ENCODE results near the gene ACVR1C. TPM values are rescaled to one million over a fixed set of nuclear protein-coding genes. Genes with fewer than 3 reads are reported as not detected.

ACVR1C gene
- total RNA-seq, 2 experiments from 2014 or later: 1.6 to 1.9 TPM

DNA sequence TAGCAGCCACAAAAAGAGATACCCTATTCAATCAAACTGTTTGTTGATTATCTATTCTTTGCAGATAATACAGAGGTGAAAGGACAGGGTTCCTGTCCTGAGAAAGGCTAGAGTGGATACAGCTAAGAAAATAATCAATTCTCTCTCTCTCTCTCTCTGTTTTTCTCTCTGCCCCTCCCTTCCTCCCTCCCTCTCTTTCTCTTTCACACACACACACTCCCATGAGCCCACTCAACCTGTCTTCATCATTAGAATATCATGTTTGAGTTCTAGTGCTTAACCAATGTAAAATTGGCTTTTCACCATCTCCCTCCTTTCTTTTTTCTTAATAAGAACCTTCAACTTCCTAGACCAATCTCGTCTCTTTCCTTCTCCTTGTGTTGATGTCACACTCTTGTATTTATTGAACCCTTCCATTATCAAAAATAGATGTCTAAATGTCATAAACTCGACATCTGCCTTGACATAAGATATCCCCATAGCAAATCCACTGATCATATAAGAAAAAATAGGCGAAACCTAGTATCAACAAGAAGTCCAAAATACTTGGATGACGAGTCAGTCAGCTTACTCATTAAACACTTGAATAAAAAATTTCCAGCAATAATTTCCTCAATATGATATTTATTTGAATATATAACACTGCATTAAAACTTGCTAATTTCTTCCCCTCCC is 141.9 kb downstream of the ACVR1C start:
- POLR2A ChIA-PET: interaction anchor here (1.0 to 6.2 kb wide), 7 partner anchors 9 to 73 kb away, joined by 3 to 43 read pairs (median 6); partner anchors contain the start of gene CYTIP
- peaks cover 9% of the 10 kb centered on the region for H3K36me3 Mint-ChIP-seq (ENCODE audit: low read depth)
- H3K4me3 Mint-ChIP-seq: peak overlapping the region; percentile 1
- no peaks in the 10 kb centered on the region for H3K27me3 Mint-ChIP-seq
- no peak for DNase-seq
- H3K9me3 Mint-ChIP-seq: peaks cover 5% of the 10 kb centered on the region
- peaks cover 69% of the 10 kb centered on the region for H3K4me1 Mint-ChIP-seq
- H3K27ac Mint-ChIP-seq: no peak overlapping the region
- CTCF ChIA-PET: interaction anchor here (1.5 to 6.0 kb wide), 4 partner anchors 9 to 184 kb away, joined by 4 to 50 read pairs (median 11); no protein-coding TSS in a partner anchor

DNA sequence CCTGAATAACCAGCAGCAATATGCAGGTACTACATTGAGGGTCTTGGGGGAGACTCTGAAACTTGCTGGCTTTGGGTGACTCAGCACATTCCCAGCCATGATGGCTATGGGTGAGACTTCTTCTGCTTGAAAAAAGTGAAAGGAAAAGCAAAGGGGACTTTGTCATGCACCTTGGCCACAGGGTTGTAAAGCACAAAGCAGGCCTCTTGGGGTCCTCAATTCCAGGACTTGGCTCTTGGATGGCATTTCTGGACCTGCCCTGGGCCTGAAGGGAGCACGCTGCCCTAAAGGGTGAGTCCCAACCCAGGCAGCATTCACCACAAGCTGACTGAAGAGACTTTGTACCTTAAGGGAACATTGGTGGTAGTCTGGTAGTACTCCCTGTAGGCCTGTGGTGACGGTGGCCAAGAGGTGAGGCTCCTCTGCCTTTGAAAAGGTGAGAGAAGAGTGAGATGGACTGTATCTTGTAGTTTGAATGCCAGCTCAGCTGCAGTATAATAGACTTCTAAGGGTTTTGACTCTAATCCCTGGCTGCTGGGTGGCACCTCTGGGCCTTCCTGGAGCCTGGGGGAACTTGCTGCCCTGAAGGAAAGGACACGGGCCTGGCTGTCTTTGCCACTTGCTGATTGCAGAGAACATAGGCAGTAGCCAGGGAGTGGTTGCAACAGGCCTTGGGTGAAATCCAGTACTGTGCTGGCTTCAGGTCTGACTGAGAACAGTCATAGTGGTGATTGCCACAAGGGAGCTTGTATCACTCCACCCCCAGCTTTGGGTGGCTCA is 148.3 kb downstream of the ACVR1C start:
- H3K27me3 Mint-ChIP-seq: no peaks in the 10 kb centered on the region
- POLR2A ChIA-PET: interaction anchor here (1.0 to 12.1 kb wide), 13 partner anchors 9 to 396 kb away, joined by 3 to 291 read pairs (median 5); partner anchors contain the start of genes ACVR1 and CYTIP
- H3K4me3 Mint-ChIP-seq: peak overlapping the region; percentile 55
- CTCF ChIA-PET: interaction anchor here (0.9 to 3.1 kb wide), 6 partner anchors 10 to 152 kb away, joined by 3 to 18 read pairs (median 4); no protein-coding TSS in a partner anchor
- H3K27ac Mint-ChIP-seq: peak overlapping the region; percentile 87
- H3K36me3 Mint-ChIP-seq (ENCODE audit: low read depth): peaks cover 30% of the 10 kb centered on the region
- H3K4me1 Mint-ChIP-seq: peaks cover 72% of the 10 kb centered on the region
- peaks cover 5% of the 10 kb centered on the region for H3K9me3 Mint-ChIP-seq
- DNase-seq: peak; percentile 58

DNA sequence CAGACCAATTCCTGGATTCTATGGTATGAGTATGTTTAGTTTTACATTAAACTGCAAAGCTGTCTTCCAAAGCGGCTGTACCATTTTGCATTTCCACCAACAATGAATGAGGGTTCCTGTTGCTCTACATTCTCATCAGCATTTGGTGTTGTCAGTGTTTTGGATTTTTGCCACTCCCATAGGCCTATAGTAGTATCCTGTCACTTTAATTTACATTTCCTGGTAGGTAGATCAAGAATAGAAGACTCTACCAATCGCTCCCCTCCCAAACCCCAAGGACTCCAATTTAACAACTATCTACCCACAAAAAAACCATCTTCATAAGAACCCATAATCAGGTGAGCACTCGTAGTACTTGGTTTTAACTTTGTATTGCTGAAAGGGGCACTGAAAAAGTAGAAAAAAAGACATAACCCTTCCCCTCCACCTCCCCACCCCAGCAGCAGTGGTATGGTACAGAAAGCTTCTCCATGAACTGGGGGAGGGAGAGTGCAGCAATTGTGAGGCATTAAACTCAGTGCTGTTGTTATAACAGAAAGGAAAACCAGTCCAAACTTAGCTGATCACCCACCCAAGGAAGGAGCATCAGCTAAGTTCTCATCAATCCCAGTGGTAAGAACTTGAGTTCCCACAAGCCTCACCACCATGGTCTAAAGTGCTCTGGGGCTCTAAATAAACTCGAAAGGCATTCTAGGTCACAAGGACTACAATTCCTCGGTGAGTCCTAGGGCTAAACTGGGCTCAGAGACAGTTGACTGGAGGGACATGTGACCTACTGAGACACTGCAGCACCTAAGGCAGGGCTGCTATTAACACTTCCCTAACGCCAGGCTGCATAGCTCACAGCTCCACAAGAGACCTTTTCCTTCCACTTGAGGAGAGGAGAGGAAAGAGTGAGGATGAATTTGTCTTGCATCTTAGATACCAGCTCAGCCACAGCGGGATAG is 149.3 kb downstream of the ACVR1C start:
- peak overlapping the region; percentile 55 for H3K4me3 Mint-ChIP-seq
- peaks cover 2% of the 10 kb centered on the region for H3K9me3 Mint-ChIP-seq
- ChIA-PET POLR2A (interaction anchor here (0.5 to 12.1 kb wide), 12 partner anchors 10 to 75 kb away, joined by 3 to 291 read pairs (median 4); partner anchors contain the start of gene CYTIP), CTCF (interaction anchor here (0.7 to 3.1 kb wide), 6 partner anchors 9 to 176 kb away, joined by 3 to 18 read pairs (median 4); no protein-coding TSS in a partner anchor)
- H3K36me3 Mint-ChIP-seq (ENCODE audit: low read depth): peaks cover 27% of the 10 kb centered on the region
- H3K4me1 Mint-ChIP-seq: peaks cover 76% of the 10 kb centered on the region
- H3K27me3 Mint-ChIP-seq: no peaks in the 10 kb centered on the region
- DNase-seq: no peak
- peak overlapping the region; percentile 87 for H3K27ac Mint-ChIP-seq

DNA sequence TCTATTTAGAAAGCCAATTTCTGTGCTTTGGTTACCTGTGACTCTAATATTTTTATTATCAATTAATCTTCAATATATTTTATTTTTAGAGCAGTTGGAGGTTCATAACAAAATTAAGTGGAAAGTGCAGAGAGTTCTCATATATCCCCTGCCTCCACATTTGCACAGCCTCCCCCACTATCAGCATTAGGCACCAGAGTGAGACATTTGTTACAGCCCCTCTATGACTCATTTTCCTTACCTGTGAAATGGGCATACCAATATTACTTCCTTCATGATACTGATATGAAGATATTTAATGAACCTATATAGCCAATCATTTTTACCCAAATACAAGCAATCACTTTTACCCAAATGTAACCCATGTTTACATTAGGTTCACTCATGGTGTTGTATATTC is 150.7 kb downstream of the ACVR1C start:
- Mint-ChIP-seq H3K9me3 (peaks cover 2% of the 10 kb centered on the region), H3K36me3 (ENCODE audit: low read depth) (peaks cover 28% of the 10 kb centered on the region), H3K27ac (peak overlapping the region; percentile 87), H3K4me3 (no peak overlapping the region), H3K4me1 (peaks cover 88% of the 10 kb centered on the region), H3K27me3 (no peaks in the 10 kb centered on the region)
- CTCF ChIA-PET: interaction anchor here (1.0 to 2.4 kb wide), 10 partner anchors 9 to 176 kb away, joined by 3 to 11 read pairs (median 4); partner anchors contain the start of gene CYTIP
- POLR2A ChIA-PET: interaction anchor here (0.7 to 12.1 kb wide), 17 partner anchors 9 to 421 kb away, joined by 3 to 291 read pairs (median 9); partner anchors contain the start of gene CYTIP
- no peak for DNase-seq

DNA sequence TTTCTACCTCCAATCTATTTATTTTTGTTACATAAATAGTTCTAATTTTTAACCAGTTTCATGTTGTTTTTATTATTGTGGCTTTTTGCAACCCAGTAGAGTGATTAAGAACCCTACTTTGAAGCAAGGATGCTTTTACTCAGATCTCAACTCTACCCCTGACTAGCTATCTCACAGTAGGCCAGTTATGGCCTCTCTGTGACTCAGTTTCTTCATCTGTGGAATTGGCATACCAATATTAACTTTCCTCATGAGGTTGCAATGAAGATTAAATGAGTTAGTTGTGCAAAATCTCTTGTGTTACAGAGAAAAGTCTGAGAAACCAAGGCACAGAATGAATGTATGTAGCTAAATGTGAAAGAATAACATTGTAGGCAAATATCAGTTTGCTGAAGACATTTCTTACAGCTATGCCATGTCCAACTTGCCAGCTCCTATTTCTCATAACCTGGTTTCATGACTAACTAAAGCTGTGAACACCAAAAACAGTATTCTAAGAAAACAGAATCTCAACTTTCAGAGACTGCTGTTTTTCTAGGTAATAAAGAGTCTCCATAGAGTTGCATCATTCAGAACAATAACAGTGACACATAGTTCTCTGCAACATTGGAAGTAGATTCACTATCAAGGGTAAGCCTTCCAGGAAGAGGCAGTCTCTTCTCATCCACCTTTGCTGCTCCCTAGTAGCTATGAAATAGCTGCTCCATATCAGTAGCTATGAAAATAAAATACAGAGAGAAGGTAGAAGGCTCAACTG is 151.5 kb downstream of the ACVR1C start:
- POLR2A ChIA-PET: interaction anchor here (0.7 to 12.1 kb wide), 24 partner anchors 9 to 422 kb away, joined by 3 to 291 read pairs (median 8); partner anchors contain the start of genes ACVR1 and CYTIP
- no peak for DNase-seq
- peak overlapping the region; percentile 31 for H3K4me3 Mint-ChIP-seq
- no peaks in the 10 kb centered on the region for H3K27me3 Mint-ChIP-seq
- H3K9me3 Mint-ChIP-seq: peaks cover 2% of the 10 kb centered on the region
- peaks cover 90% of the 10 kb centered on the region for H3K4me1 Mint-ChIP-seq
- peaks cover 30% of the 10 kb centered on the region for H3K36me3 Mint-ChIP-seq (ENCODE audit: low read depth)
- CTCF ChIA-PET: interaction anchor here (0.9 to 2.4 kb wide), 13 partner anchors 8 to 175 kb away, joined by 3 to 11 read pairs (median 4); partner anchors contain the start of gene CYTIP
- H3K27ac Mint-ChIP-seq: peak overlapping the region; percentile 87

Other genes starting within 250 kb of the ACVR1C start
- 100 to 1,000 TPM; 389 to 406 TPM for gene CYTIP, start 184.8 kb downstream of the ACVR1C start, total RNA-seq
- 10 to 100 TPM; 24.2 to 27.6 TPM for gene ACVR1, start 247.5 kb upstream of the ACVR1C start, total RNA-seq